Measurements from ENCODE around the gene CEP72. TPM values are rescaled to one million over a fixed set of nuclear protein-coding genes. Genes with fewer than 3 reads are reported as not detected.

The CEP72 gene
- total and polyA plus RNA-seq, 2 of the 13 experiments (the other 11 are each of a cell fraction or from before 2014, with no cell fraction given) = 3.4 to 9.4 TPM

DNA sequence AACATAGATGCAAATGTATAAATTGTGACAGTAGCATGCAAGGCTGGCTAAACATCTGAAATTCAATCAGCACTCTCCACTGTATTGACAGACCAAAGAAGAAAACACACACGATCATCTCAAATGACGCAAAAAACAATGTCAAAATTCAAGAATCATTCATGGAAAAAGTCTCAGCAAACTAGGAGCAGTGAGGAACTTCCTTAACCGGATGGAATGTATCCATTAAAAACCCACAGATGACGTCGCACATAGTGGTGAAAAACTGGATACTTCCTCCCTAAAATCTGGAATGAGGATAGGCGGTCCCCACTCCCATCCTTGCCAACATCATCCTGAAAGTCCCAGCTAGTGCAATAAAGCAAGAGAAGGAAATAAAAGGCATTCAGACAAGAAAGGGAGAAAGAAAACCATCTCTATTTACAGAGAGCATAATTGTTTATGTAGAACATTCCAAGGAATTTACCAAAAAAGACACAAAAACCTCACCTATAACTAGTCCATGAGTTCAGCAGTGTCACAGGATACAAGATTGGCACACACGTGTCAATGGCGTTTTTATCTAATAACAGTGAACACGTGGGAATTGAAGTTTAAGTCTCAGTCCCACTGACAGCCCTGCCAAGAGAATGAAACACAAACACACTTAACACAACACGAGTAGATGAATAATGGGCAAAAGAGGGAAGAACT lies 14.1 kb upstream of the CEP72 start:
- peaks cover 11 to 77% of the 10 kb centered on the region in 2 experiments for H3K27me3 ChIP-seq (ENCODE audit: control insufficient read depth in 1 of 2, insufficient read depth in 2 of 2, low read length in 2 of 2)
- FAIRE-seq = no peak
- TF ChIP-seq, protein P1, sequence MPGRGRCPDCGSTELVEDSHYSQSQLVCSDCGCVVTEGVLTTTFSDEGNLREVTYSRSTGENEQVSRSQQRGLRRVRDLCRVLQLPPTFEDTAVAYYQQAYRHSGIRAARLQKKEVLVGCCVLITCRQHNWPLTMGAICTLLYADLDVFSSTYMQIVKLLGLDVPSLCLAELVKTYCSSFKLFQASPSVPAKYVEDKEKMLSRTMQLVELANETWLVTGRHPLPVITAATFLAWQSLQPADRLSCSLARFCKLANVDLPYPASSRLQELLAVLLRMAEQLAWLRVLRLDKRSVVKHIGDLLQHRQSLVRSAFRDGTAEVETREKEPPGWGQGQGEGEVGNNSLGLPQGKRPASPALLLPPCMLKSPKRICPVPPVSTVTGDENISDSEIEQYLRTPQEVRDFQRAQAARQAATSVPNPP (CRISPR knock-in tag; IDR thresholded peaks at IDR 0.05) = no peak
- TF ChIP-seq MEF2D (CRISPR knock-in tag; IDR thresholded peaks at IDR 0.05) (no peak), ZNF616 (CRISPR knock-in tag; IDR thresholded peaks at IDR 0.05; ENCODE audit: low read depth) (no peak), ARNT2 (CRISPR knock-in tag; IDR thresholded peaks at IDR 0.05; ENCODE audit: low read depth) (no peak), ZNF24 (IDR thresholded peaks at IDR 0.05) (no peak), TAF1 (CRISPR knock-in tag; IDR thresholded peaks at IDR 0.05) (no peak), ZNF652 (CRISPR knock-in tag; IDR thresholded peaks at IDR 0.05; ENCODE audit: borderline replicate concordance, low read depth) (no peak), ZC3H13 (CRISPR knock-in tag; IDR thresholded peaks at IDR 0.05) (no peak), HNRNPUL1 (IDR thresholded peaks at IDR 0.05; ENCODE audit: low read depth, low read length) (no peak), SETDB1 (CRISPR knock-in tag; IDR thresholded peaks at IDR 0.05; ENCODE audit: borderline replicate concordance) (no peak)
- TF ChIP-seq, protein P2, sequence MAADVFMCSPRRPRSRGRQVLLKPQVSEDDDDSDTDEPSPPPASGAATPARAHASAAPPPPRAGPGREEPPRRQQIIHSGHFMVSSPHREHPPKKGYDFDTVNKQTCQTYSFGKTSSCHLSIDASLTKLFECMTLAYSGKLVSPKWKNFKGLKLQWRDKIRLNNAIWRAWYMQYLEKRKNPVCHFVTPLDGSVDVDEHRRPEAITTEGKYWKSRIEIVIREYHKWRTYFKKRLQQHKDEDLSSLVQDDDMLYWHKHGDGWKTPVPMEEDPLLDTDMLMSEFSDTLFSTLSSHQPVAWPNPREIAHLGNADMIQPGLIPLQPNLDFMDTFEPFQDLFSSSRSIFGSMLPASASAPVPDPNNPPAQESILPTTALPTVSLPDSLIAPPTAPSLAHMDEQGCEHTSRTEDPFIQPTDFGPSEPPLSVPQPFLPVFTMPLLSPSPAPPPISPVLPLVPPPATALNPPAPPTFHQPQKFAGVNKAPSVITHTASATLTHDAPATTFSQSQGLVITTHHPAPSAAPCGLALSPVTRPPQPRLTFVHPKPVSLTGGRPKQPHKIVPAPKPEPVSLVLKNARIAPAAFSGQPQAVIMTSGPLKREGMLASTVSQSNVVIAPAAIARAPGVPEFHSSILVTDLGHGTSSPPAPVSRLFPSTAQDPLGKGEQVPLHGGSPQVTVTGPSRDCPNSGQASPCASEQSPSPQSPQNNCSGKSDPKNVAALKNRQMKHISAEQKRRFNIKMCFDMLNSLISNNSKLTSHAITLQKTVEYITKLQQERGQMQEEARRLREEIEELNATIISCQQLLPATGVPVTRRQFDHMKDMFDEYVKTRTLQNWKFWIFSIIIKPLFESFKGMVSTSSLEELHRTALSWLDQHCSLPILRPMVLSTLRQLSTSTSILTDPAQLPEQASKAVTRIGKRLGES (CRISPR knock-in tag; IDR thresholded peaks at IDR 0.05; ENCODE audit: borderline replicate concordance) = no peak
- TF ChIP-seq, protein P3, sequence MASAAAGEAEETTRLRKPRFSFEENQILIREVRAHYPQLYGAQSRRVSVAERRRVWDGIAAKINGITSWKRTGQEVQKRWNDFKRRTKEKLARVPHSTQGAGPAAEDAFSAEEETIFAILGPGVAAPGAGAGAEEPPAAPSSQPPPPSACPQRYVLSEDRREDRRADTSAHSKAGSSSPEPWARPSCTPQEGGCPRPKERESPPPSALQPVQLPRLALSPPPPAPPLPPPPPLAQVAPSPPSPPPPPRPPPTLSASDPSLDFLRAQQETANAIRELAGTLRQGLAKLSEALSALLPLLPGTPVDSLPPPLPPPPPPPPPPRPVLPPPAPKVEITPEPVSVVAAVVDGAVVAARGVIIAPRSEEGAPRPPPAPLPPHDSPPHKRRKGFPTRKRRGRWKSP (CRISPR knock-in tag; IDR thresholded peaks at IDR 0.05) = no peak
- TF ChIP-seq, protein P4, sequence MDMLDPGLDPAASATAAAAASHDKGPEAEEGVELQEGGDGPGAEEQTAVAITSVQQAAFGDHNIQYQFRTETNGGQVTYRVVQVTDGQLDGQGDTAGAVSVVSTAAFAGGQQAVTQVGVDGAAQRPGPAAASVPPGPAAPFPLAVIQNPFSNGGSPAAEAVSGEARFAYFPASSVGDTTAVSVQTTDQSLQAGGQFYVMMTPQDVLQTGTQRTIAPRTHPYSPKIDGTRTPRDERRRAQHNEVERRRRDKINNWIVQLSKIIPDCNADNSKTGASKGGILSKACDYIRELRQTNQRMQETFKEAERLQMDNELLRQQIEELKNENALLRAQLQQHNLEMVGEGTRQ (IDR thresholded peaks at IDR 0.05; ENCODE audit: low read depth, low read length) = no peak
- TF ChIP-seq, protein P4 (CRISPR knock-in tag; IDR thresholded peaks at IDR 0.05; ENCODE audit: borderline replicate concordance) = no peak
- TF ChIP-seq, protein P5, sequence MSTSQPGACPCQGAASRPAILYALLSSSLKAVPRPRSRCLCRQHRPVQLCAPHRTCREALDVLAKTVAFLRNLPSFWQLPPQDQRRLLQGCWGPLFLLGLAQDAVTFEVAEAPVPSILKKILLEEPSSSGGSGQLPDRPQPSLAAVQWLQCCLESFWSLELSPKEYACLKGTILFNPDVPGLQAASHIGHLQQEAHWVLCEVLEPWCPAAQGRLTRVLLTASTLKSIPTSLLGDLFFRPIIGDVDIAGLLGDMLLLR (CRISPR knock-in tag; IDR thresholded peaks at IDR 0.05) = no peak

More for the DNA sequence above, 14.1 kb upstream of the CEP72 start:
- H3K36me3 ChIP-seq (replicated peaks in 1 of 2; ENCODE audit: control insufficient read depth in 1 of 2, insufficient read depth in 2 of 2, low read length in 2 of 2) = no peaks in the 10 kb centered on the region
- no peak overlapping the region for H3K9ac ChIP-seq (ENCODE audit: insufficient read depth, low read depth, low read length)
- no TSS peak for BruUV-seq (replicated peaks)
- no peaks in the 10 kb centered on the region for H3K9me3 ChIP-seq (ENCODE audit: low read length)
- H4K20me1 ChIP-seq (ENCODE audit: insufficient read depth, low read length) = no peaks in the 10 kb centered on the region
- intact Hi-C loops (cut with micrococcal nuclease; ENCODE audit: unreplicated experiment) (no loop called here), in situ Hi-C loops (cut with HindIII; ENCODE audit: extremely low pct_ligation_motif_present, low pct_unique_long_range_greater_than_20kb) (no loop called here)
- ATAC-seq = no peak
- no peaks in the 10 kb centered on the region for H3K79me2 ChIP-seq (ENCODE audit: insufficient read depth, low read length)
- no peaks in the 10 kb centered on the region for H3K4me1 ChIP-seq (ENCODE audit: insufficient read depth, low read length)
- ChIA-PET CTCF (ENCODE audit: low intra/inter-chr PET ratio, low total read pairs) (no interaction called here), POLR2A (no interaction called here)
- no peak for DNase-seq (ENCODE audit: low spot score)
- 27% methylated on average over 10 of the region's 10 CpGs for WGBS (ENCODE audit: low lambda C conversion rate)
- H2AFZ ChIP-seq (ENCODE audit: low read length) = no peak overlapping the region
- no peak overlapping the region for H3K4me3 ChIP-seq (replicated peaks in 1 of 3; ENCODE audit: insufficient read depth in 1 of 3, low read depth in 2 of 3, low read length in 3 of 3)
- no peak overlapping the region for H3K27ac ChIP-seq (ENCODE audit: extremely low read length, insufficient read depth, low read length)
- H3K4me2 ChIP-seq (ENCODE audit: low read depth, low read length) = no peak overlapping the region

Data from HepG2 (cell line).